GM12875 (cell line): ENCODE data around the gene NUP88.

Experiments
- H3K4me3 ChIP-seq: one replicate; pipeline ENCODE4 v1.5.1; 2011; ENCODE audit warnings: low read depth, low read length, control low read depth
- TF ChIP-seq, protein P1 (sequence below): IDR thresholded peaks from 2 replicates; pipeline ENCODE4 v1.5.1; 2011; ENCODE audit warnings: low read depth, mild to moderate bottlenecking, control low read depth, inconsistent platforms, low read length, moderate library complexity, borderline replicate concordance; ENCODE audit not compliant: insufficient read depth

Gene NUP88

DNA sequence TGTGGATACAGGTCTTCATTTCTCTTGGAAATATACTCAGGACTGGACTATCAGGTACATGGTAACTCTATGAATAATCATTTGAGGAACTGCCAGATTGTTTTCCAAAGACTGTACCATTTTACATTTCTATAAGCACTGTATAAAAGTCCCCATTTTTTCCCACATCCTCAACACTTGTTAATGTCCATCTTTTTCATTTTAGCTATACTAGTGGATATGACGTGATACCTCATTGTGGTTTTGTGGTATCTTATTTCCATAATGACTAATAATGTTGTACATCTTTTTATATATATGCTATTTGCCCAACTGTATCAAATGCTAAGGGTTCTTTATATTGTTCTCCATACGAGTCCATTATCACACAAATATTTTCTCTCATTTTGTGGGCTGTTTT, 22.9 kb downstream of the NUP88 start:
- H3K4me3 ChIP-seq, result no peak overlapping the region
- TF ChIP-seq, protein P1, sequence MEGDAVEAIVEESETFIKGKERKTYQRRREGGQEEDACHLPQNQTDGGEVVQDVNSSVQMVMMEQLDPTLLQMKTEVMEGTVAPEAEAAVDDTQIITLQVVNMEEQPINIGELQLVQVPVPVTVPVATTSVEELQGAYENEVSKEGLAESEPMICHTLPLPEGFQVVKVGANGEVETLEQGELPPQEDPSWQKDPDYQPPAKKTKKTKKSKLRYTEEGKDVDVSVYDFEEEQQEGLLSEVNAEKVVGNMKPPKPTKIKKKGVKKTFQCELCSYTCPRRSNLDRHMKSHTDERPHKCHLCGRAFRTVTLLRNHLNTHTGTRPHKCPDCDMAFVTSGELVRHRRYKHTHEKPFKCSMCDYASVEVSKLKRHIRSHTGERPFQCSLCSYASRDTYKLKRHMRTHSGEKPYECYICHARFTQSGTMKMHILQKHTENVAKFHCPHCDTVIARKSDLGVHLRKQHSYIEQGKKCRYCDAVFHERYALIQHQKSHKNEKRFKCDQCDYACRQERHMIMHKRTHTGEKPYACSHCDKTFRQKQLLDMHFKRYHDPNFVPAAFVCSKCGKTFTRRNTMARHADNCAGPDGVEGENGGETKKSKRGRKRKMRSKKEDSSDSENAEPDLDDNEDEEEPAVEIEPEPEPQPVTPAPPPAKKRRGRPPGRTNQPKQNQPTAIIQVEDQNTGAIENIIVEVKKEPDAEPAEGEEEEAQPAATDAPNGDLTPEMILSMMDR, result no peak

DNA sequence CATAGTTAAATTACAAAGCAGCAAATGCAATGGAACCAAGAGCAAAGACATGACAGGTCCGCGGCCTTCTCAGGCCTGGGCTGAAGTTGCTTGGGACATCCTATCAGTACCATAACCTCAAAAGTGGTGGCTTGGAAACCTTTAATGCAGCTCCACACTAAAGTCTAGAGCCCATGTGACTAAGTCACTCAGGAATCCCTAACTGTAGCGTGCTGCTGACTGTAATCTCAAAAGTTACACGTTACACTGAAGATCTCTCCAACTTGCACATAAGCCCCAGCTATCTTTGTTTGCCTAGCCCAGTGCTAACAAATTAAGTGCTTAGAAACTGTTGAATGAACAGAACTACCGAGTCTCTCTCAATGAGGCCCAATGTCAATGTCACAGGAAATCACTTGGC, 27.8 kb downstream of the NUP88 start:
- no peak overlapping the region for H3K4me3 ChIP-seq
- TF ChIP-seq, protein P1, result no peak

DNA sequence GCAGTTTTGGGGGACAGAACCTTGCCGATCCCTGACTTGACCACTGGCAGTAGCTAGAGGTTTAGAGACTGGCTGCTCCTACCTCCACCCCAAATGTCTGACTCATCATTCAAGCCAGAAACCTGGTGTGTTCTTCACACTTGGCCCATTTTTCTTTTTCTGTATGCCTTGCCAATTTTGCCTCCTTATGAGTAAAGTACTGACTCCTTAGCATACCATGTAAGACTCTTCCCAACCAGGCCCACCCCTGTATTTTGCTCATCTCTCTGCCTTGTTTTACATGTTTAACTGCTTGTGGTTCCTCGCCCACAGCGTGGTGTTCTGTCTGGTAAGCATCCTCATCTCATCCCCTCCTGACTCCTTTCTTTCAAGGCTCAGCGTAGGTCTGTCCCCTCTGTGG, 37.9 kb downstream of the NUP88 start:
- TF ChIP-seq, protein P1, result no peak
- H3K4me3 ChIP-seq, result no peak overlapping the region

DNA sequence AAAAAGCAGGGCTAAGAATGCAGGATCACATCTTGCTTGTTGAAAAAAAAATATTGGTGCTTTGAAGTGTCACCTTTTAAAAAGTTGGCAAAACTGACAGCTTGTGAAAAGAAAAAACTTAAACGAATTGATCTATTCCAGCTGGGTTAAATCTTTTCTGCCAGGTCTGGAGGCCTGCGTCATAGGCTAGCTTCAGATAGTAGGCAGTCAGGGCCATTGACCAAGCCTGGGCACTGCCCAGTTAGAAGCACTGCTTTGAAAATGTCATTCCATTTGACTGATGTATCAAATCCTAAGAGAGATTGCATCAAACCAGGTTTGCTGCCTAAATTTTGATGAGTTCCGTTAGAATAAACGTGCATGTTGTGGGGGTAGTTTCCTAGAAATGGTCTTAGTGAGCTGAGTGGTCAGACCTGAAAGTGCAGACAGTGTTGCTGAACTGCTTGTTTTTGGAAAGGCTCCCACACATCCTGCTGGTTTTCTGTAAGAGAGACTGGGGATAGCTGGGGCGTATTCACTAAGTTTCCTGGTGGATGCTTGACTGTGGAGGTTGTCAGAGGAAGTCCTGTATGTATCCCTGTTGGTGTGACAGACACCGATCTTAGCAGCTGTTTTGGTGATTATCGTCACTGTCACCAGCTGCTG, 38.8 kb downstream of the NUP88 start:
- TF ChIP-seq, protein P1, result no peak
- H3K4me3 ChIP-seq, result no peak overlapping the region

DNA sequence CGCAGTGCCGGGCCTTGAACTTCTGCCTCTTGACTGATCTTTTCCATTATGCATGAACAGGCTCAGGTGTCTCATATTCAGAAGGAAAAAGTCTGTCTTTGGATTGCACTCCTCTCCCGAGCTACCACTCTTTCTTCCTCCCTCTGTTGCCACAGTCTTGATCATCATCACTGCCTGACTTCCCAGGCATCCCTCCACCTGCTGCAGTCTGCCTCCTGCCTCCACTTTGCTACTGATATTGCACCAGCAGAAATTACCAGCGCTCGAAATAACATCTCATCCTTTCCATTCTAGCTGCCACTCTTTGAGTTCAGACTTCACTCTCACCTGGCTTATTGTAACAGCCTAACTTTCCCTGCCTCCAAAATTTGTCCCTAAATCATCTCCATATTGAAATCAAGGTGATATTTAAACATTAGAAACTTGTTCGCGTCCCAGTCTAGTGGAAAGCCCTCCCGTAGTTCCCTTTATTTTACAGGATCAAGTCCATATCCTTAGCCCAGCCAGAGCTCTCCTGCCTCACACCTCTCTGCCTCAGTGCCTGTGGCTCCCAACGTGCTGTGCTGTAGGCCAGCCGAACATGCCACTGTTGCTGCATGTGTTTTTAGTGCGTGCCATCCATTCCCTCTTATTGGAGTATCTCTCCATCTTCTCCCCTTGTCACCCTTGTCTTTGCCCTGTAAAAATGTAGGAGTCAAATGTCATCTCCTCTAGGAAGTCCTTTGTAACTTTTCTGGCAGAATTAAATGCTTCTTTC, 39.9 kb downstream of the NUP88 start:
- no peak overlapping the region for H3K4me3 ChIP-seq
- TF ChIP-seq, protein P1, result no peak

DNA sequence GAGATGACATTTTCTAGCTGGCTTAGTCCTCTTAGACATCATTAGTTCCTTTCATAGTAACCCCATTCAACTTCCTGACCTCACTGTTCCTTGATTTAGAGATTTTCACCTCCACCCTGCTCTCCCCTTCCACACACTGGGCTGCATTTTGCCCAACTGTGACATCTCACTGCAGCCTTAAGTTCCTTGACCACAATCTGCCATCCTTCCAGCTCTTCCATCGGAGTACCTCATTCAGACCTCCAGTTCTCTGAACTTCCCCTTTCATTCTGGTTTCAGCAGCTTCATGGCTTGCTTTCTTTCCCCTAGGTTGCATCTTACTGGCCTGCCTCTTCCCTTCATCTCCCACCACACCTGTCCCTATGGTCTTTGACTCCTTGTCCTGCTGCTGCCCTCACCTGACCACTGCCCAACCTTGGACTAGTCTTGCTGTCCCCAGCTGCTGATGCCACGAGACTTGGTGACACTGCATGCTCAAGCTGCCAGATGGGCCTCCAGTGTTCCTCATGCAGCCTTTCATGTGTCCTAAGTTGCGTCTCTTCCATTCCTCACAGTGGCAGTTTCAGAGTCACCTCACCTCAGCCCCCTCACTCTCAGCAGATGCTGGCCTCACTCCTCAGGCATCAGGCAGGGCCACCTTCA, 40.8 kb downstream of the NUP88 start:
- no peak overlapping the region for H3K4me3 ChIP-seq
- TF ChIP-seq, protein P1, result no peak
